CD4-positive, alpha-beta T cell treated with Interferon gamma for 1 hour (primary cell): ENCODE data around the gene C5orf63.
"Not testable (repeated sequence)": the region's sequence is repeated elsewhere in the genome, so short reads cannot be mapped to it uniquely, and the experiment has no call there.

Source experiments
- DNase-seq: peaks from one replicate; pipeline ENCODE4 v3.0.0-alpha.2; 2020

The C5orf63 gene

GRCh38 chr5:127070243-127070642 is 3.1 kb downstream of the C5orf63 start:
- DNase-seq, result no peak

GRCh38 chr5:127068493-127069214 is 4.6 kb downstream of the C5orf63 start:
- DNase-seq, result no peak

GRCh38 chr5:127066721-127067120 is 6.6 kb downstream of the C5orf63 start:
- no peak for DNase-seq

- no peak for DNase-seq
Measured at GRCh38 chr5:127064253-127064840, 9.0 kb downstream of the C5orf63 start.

- DNase-seq, result no peak
Measured at GRCh38 chr5:127063257-127063913, 9.9 kb downstream of the C5orf63 start.

- no peak for DNase-seq
Measured at GRCh38 chr5:127061956-127062355, 11.3 kb downstream of the C5orf63 start.

- DNase-seq, result no peak
Measured at GRCh38 chr5:127061537-127061936, 11.8 kb downstream of the C5orf63 start.

- no peak for DNase-seq
Measured at GRCh38 chr5:127060470-127060985, 12.8 kb downstream of the C5orf63 start.

- no peak for DNase-seq
Measured at GRCh38 chr5:127056896-127057295, 16.4 kb downstream of the C5orf63 start.

- DNase-seq, result no peak
Measured at GRCh38 chr5:127055880-127056653, 17.2 kb downstream of the C5orf63 start.

GRCh38 chr5:127053551-127053950 is 19.8 kb downstream of the C5orf63 start:
- DNase-seq, result not testable (repeated sequence)

GRCh38 chr5:127053049-127053448 is 20.3 kb downstream of the C5orf63 start:
- DNase-seq, result no peak

GRCh38 chr5:127051591-127051990 is 21.7 kb downstream of the C5orf63 start:
- DNase-seq, result no peak

GRCh38 chr5:127046343-127047072 is 26.8 kb downstream of the C5orf63 start:
- DNase-seq, result no peak

- DNase-seq, result no peak
Measured at GRCh38 chr5:127042593-127042992, 30.7 kb downstream of the C5orf63 start.

- DNase-seq, result no peak
Measured at GRCh38 chr5:127041571-127041970, 31.7 kb downstream of the C5orf63 start.

- DNase-seq, result no peak
Measured at GRCh38 chr5:127040796-127041520, 32.3 kb downstream of the C5orf63 start.

- no peak for DNase-seq
Measured at GRCh38 chr5:127038550-127038949, 34.8 kb downstream of the C5orf63 start.

- DNase-seq, result no peak
Measured at GRCh38 chr5:127031863-127032232, 41.5 kb downstream of the C5orf63 start.

- no peak for DNase-seq
Measured at GRCh38 chr5:127031147-127031862, 42.0 kb downstream of the C5orf63 start.
